ENCODE measurements around the gene ZNF816. TPM values are rescaled to one million over a fixed set of nuclear protein-coding genes. Genes with fewer than 3 reads are reported as not detected.

ZNF816 gene
- total and polyA plus RNA-seq, 8 donors: 3.2 to 12.1 (median 4.7) TPM

DNA sequence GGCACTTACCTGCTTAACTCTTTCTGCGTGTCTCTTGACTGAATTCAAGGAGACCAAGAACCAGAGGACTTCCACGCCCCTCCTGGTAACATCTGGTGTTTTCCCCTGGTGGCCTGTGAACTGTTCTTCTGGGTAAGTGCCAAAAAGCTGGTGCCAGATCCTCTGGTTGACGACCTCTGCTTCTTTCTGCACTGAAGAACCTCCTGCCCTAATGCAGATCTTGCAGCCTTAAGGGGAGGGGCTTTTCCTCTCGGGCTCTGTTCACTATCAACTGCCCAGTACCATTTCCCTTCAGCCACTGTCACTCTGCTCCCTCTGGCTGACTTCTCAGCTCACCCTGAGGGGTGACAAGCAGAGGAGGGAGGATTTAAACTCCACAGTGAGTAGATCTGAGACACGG is 44.9 kb upstream of the ZNF816 start:
- no peak for ATAC-seq
- Histone ChIP-seq H3K27ac (no peak overlapping the region), H3K36me3 (no peaks in the 10 kb centered on the region), H3K27me3 (no peaks in the 10 kb centered on the region), H3K9me3 (no peaks in the 10 kb centered on the region), H3K4me1 (no peaks in the 10 kb centered on the region), H3K4me3 (no peak overlapping the region)
- no peak for DNase-seq
- WGBS, 2 donors: 36 to 54% methylated on average over 5 of the region's 5 CpGs
- TF ChIP-seq, protein P1, sequence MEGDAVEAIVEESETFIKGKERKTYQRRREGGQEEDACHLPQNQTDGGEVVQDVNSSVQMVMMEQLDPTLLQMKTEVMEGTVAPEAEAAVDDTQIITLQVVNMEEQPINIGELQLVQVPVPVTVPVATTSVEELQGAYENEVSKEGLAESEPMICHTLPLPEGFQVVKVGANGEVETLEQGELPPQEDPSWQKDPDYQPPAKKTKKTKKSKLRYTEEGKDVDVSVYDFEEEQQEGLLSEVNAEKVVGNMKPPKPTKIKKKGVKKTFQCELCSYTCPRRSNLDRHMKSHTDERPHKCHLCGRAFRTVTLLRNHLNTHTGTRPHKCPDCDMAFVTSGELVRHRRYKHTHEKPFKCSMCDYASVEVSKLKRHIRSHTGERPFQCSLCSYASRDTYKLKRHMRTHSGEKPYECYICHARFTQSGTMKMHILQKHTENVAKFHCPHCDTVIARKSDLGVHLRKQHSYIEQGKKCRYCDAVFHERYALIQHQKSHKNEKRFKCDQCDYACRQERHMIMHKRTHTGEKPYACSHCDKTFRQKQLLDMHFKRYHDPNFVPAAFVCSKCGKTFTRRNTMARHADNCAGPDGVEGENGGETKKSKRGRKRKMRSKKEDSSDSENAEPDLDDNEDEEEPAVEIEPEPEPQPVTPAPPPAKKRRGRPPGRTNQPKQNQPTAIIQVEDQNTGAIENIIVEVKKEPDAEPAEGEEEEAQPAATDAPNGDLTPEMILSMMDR (IDR thresholded peaks at IDR 0.05): no peak
- intact Hi-C loops (cut with DNase I): no loop called here
- FAIRE-seq: no peak

DNA sequence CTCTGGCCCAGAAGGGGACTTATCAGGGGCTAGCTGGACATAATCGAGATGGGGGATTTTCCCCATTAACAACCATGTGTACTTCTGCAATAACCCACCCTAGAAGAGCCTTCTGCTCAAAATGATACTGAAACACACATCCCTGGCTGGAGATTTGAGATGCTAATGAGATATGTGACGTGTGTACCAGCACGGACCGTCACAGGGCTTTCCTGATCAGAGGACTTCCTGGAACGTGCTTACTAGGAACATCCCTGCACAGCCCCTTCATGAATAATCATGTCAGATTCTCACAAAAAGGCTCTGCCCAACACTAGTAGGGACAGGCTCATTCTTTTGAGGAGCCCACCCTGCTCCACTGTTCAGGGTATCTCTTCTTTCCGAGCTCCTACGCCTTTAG is 44.5 kb upstream of the ZNF816 start:
- H3K36me3 ChIP-seq: no peaks in the 10 kb centered on the region
- no peaks in the 10 kb centered on the region for H3K9me3 ChIP-seq
- TF ChIP-seq, protein P1 (IDR thresholded peaks at IDR 0.05): no peak
- 58 to 64% methylated on average over 7 of the region's 7 CpGs for WGBS, 2 donors
- H3K4me3 ChIP-seq: no peak overlapping the region
- H3K27ac ChIP-seq: no peak overlapping the region
- H3K4me1 ChIP-seq: no peaks in the 10 kb centered on the region
- FAIRE-seq (no peak), ATAC-seq (no peak), DNase-seq (no peak)
- intact Hi-C loops (cut with DNase I): no loop called here
- H3K27me3 ChIP-seq: no peaks in the 10 kb centered on the region

DNA sequence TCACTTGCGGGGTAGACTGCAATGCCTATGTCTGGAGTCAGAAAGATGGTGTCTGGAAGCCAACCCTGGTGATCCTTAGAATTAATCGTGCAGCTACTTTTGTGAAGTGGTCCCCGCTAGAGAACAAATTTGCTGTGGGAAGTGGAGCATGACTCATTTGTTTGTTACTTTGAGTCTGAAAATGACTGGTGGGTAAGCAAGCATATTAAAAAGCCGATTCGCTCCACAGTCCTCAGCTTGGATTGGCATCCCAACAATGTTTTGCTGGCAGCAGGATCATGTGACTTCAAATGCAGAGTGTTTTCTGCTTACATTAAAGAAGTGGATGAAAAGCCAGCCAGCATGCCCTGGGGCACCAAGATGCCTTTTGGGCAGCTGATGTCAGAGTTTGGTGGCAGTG is 41.6 kb upstream of the ZNF816 start:
- no peak overlapping the region for H3K27ac ChIP-seq
- TF ChIP-seq, protein P1 (IDR thresholded peaks at IDR 0.05): no peak
- no peaks in the 10 kb centered on the region for H3K9me3 ChIP-seq
- H3K27me3 ChIP-seq: no peaks in the 10 kb centered on the region
- 80 to 85% methylated on average over 5 of the region's 5 CpGs for WGBS, 2 donors
- ATAC-seq (no peak), FAIRE-seq (no peak), DNase-seq (no peak)
- intact Hi-C loops (cut with DNase I): no loop called here
- no peaks in the 10 kb centered on the region for H3K36me3 ChIP-seq
- no peaks in the 10 kb centered on the region for H3K4me1 ChIP-seq
- H3K4me3 ChIP-seq: no peak overlapping the region

DNA sequence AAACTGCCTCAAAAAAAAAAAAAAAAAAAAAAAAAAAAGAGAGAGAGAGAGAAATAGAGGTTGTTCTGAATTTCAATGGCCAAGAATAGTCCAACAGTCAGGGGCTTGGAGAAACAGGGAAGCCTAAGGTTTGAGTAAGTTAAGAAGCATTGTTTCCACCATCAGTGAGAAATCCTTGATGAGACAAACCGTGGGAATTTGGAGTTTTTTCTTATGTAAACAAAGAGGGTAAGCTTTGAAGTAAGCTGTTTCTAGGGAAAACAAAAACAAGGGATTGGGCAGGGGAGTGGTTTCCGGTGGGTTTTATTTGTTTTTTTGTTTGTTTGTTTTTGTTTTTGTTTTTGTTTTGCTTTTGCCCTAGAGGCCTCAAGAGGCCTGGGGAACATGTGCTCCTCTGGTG is 39.8 kb upstream of the ZNF816 start:
- no peak for DNase-seq
- no peak for FAIRE-seq

DNA sequence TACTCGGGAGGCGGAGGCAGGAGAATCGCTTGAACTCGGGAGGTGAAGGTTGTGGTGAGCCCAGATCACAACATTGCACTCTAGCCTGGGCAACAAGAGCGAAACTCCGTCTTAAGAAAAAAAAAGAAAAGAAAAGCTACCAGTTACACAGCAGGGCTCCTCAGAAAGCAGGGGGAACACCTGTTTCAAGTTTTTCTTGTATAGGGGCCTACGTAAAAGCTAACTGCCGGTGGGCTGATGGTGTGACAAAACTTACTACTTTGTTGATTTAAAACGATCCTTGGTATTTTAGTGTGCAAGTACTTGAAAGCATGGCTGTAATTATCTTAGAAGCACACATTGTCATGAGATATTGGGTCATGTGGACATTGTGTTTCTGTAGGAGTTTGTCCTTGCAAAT is 35.3 kb upstream of the ZNF816 start:
- no peaks in the 10 kb centered on the region for H3K27me3 ChIP-seq
- no peaks in the 10 kb centered on the region for H3K36me3 ChIP-seq
- no peaks in the 10 kb centered on the region for H3K4me1 ChIP-seq
- WGBS, 2 donors: 75 to 76% methylated on average over 9 of the region's 9 CpGs
- intact Hi-C loops (cut with DNase I): no loop called here
- no peak overlapping the region for H3K4me3 ChIP-seq
- no peak for FAIRE-seq
- H3K9me3 ChIP-seq: no peaks in the 10 kb centered on the region
- no peak for DNase-seq
- no peak overlapping the region for H3K27ac ChIP-seq
- TF ChIP-seq, protein P1 (IDR thresholded peaks at IDR 0.05): no peak
- no peak for ATAC-seq

More for the DNA sequence above, 39.8 kb upstream of the ZNF816 start:
- Histone ChIP-seq H3K4me3 (no peak overlapping the region), H3K36me3 (no peaks in the 10 kb centered on the region), H3K4me1 (no peaks in the 10 kb centered on the region), H3K9me3 (no peaks in the 10 kb centered on the region), H3K27me3 (no peaks in the 10 kb centered on the region), H3K27ac (no peak overlapping the region)
- intact Hi-C loops (cut with DNase I): no loop called here
- WGBS, 2 donors: 18 to 30% methylated on average over 2 of the region's 2 CpGs
- no peak for ATAC-seq
- TF ChIP-seq, protein P1 (IDR thresholded peaks at IDR 0.05): no peak
